ENCODE data around the gene SLC38A9.

SLC38A9 gene

GRCh38 chr5:55657443-55657842 lies 54.7 kb downstream of the SLC38A9 start:
- DNase-seq (ENCODE audit: extremely low read depth, low read depth), result no peak
- no peak for TF ChIP-seq CTCF (IDR thresholded peaks at IDR 0.05; ENCODE audit: low read depth, low read length)

- no peak for DNase-seq (ENCODE audit: extremely low read depth, low read depth)
- no peak for TF ChIP-seq CTCF (IDR thresholded peaks at IDR 0.05; ENCODE audit: low read depth, low read length)
Measured at GRCh38 chr5:55650386-55650785, 61.7 kb downstream of the SLC38A9 start.

- TF ChIP-seq CTCF (IDR thresholded peaks at IDR 0.05; ENCODE audit: low read depth, low read length), result no peak
- no peak for DNase-seq (ENCODE audit: extremely low read depth, low read depth)
Measured at GRCh38 chr5:55649963-55650362, 62.2 kb downstream of the SLC38A9 start.

GRCh38 chr5:55645304-55645703 lies 66.8 kb downstream of the SLC38A9 start:
- DNase-seq (ENCODE audit: extremely low read depth, low read depth), result peak; percentile 52
- no peak for TF ChIP-seq CTCF (IDR thresholded peaks at IDR 0.05; ENCODE audit: low read depth, low read length)

GRCh38 chr5:55638455-55638854 lies 73.7 kb downstream of the SLC38A9 start:
- DNase-seq (ENCODE audit: extremely low read depth, low read depth), result peak; percentile 43
- no peak for TF ChIP-seq CTCF (IDR thresholded peaks at IDR 0.05; ENCODE audit: low read depth, low read length)

GRCh38 chr5:55638051-55638450 lies 74.1 kb downstream of the SLC38A9 start:
- no peak for DNase-seq (ENCODE audit: extremely low read depth, low read depth)
- no peak for TF ChIP-seq CTCF (IDR thresholded peaks at IDR 0.05; ENCODE audit: low read depth, low read length)

GRCh38 chr5:55636683-55637082 lies 75.4 kb downstream of the SLC38A9 start:
- DNase-seq (ENCODE audit: extremely low read depth, low read depth), result no peak
- no peak for TF ChIP-seq CTCF (IDR thresholded peaks at IDR 0.05; ENCODE audit: low read depth, low read length)

Data from AG09319 (cell line).